ENCODE measurements around the gene ACAT1. TPM values are rescaled to one million over a fixed set of nuclear protein-coding genes. Genes with fewer than 3 reads are reported as not detected.

The ACAT1 gene
- total RNA-seq, result 63.4 and 128 TPM in 2 replicates

GRCh38 chr11:108121274-108122155, at the start of gene ACAT1:
Gene ACAT1 (plus strand): TSS chr11:108121567. CDS start chr11:108121607, 40 bp downstream.

Small RNA genes within 50 kb of the gene (small RNA-seq; reads per million reads assigned to genes)
- gene RF00019, result not detected

Other genes starting within 250 kb of the ACAT1 start
- not detected in 2 replicates for gene RAB39A, start 193.1 kb upstream of the ACAT1 start, total RNA-seq
- 39.6 and 43.2 TPM in 2 replicates for gene CUL5, start 112.7 kb upstream of the ACAT1 start, total RNA-seq
- 14.7 and 19.0 TPM in 2 replicates for gene NPAT, start 101.1 kb downstream of the ACAT1 start, total RNA-seq
- gene ATM, start 101.5 kb downstream of the ACAT1 start, total RNA-seq, result 93.9 and 107 TPM in 2 replicates